Measurements from ENCODE around the gene ISCA2.
A peak's percentile ranks its signal among the peaks of the same experiment; 100 is the strongest.

The ISCA2 gene

GRCh38 chr14:74495356-74495755 lies 1.8 kb downstream of the ISCA2 start:
- Histone ChIP-seq H3K27ac (no peak overlapping the region), H3K4me3 (no peak overlapping the region)
- DNase-seq (ENCODE audit: low spot score): no peak
- TF ChIP-seq CTCF (IDR thresholded peaks at IDR 0.05): no peak

- no peak for TF ChIP-seq CTCF (IDR thresholded peaks at IDR 0.05)
- peak overlapping the region in 1 of 2 donors; percentile 2 for H3K27ac ChIP-seq
- H3K4me3 ChIP-seq: no peak overlapping the region
- peak; percentile 69 for DNase-seq (ENCODE audit: low spot score)
Measured at GRCh38 chr14:74500417-74501134, 7.0 kb downstream of the ISCA2 start.

GRCh38 chr14:74501135-74501614 lies 7.6 kb downstream of the ISCA2 start:
- DNase-seq (ENCODE audit: low spot score): peak; percentile 75
- H3K4me3 ChIP-seq: no peak overlapping the region
- TF ChIP-seq CTCF (IDR thresholded peaks at IDR 0.05): peak; percentile 57
- H3K27ac ChIP-seq: peak overlapping the region in 1 of 2 donors; percentile 60

- H3K27ac ChIP-seq: peak overlapping the region in 1 of 2 donors; percentile 60
- no peak for TF ChIP-seq CTCF (IDR thresholded peaks at IDR 0.05)
- H3K4me3 ChIP-seq: no peak overlapping the region
- no peak for DNase-seq (ENCODE audit: low spot score)
Measured at GRCh38 chr14:74501691-74502090, 8.1 kb downstream of the ISCA2 start.

- H3K4me3 ChIP-seq: no peak overlapping the region
- no peak for DNase-seq (ENCODE audit: low spot score)
- TF ChIP-seq CTCF (IDR thresholded peaks at IDR 0.05): no peak
- H3K27ac ChIP-seq: peak overlapping the region in 1 of 2 donors; percentile 60
Measured at GRCh38 chr14:74502236-74503019, 8.9 kb downstream of the ISCA2 start.

GRCh38 chr14:74503291-74503937 lies 9.8 kb downstream of the ISCA2 start:
- TF ChIP-seq CTCF (IDR thresholded peaks at IDR 0.05): no peak
- DNase-seq (ENCODE audit: low spot score): no peak
- no peak overlapping the region for H3K4me3 ChIP-seq
- peak overlapping the region in 1 of 2 donors; percentile 20 for H3K27ac ChIP-seq
